MM.1S (cell line): ENCODE measurements around the gene TFAP2D.

ENCODE experiments used
- CTCF ChIP-seq: fragments of 300-600 bp; sonication (generic); IDR thresholded peaks from 2 replicates; pipeline ENCODE4 v1.5.1; 2016; ENCODE audit warnings: antibody characterized with exemption, low read length, mixed read lengths
- EZH2 ChIP-seq: fragments of 300-600 bp; sonication (generic); optimal IDR thresholded peaks from 2 replicates; pipeline ENCODE3; 2017; ENCODE audit warnings: low read depth, mild to moderate bottlenecking, antibody characterized with exemption, low read length, mixed read lengths
- EZH2phosphoT487 ChIP-seq: fragments of 300-600 bp; sonication (generic); IDR thresholded peaks from 2 replicates; pipeline ENCODE4 v1.6.1; 2018; ENCODE audit warnings: antibody characterized with exemption, low read length

DNA sequence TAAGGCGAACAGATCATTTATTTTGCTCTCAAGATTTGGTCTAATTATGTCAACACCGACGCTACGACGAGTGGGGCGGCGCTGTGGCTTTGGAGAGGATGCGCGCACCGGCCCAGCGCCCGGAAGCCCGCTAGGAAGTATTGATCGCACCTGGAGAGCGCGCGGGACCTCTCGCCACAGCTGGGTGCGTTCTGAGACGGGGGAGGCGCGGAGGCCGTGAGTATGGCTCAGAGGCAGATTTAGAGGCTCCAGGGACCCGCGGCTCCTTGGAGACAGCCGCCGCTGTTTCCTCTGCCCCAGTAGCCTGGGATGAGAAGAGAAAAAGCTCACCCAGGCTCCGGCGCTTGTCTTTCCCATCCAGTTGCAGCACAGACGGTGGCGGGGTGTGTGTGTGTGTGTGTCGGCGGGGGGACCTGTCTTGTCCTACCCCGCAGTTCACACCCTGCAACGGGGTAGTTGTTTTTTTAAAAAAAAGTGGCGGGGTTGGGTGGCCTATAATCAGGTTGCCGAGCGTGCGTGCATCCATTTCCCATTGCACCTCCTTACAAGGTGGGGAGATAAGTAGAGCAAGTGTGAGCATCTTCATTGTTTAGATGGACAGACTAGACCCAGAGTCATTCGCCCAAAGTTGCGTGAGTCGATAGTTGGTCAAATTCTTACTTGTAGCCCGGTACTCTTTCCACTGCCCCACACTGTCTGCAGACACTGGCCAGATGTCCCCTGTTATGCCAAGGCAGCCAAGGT is 11.2 kb downstream of the TFAP2D start:
- TF ChIP-seq EZH2phosphoT487: no peak
- TF ChIP-seq CTCF: no peak
- no peak for TF ChIP-seq EZH2
